Neuronal stem cell (in vitro differentiated cells): ENCODE measurements around the gene PCED1B.

ENCODE experiments used
- DNase-seq: peaks from one replicate; pipeline ENCODE4 v3.0.0-alpha.2; 2013; ENCODE audit warnings: low spot score
- H2AFZ ChIP-seq: one replicate; pipeline ENCODE4 v1.6.1; 2013; ENCODE audit warnings: mild to moderate bottlenecking, low read length, inconsistent platforms
- H2AK5ac ChIP-seq: 2 replicates; pipeline ENCODE4 v1.6.1; 2013; ENCODE audit warnings: low read depth, mild to moderate bottlenecking, inconsistent platforms, low read length, moderate library complexity, mixed read lengths
- H2BK120ac ChIP-seq: 2 replicates; pipeline ENCODE4 v1.6.1; 2013; ENCODE audit warnings: low read depth, mild to moderate bottlenecking, inconsistent platforms, low read length, moderate library complexity, mixed read lengths
- H2BK12ac ChIP-seq: one replicate; pipeline ENCODE4 v1.6.1; 2013; ENCODE audit warnings: low read length, inconsistent platforms
- H2BK15ac ChIP-seq: 2 replicates; pipeline ENCODE4 v1.6.1; 2013; ENCODE audit warnings: mild to moderate bottlenecking, low read length, inconsistent platforms, mixed read lengths
- H2BK5ac ChIP-seq: one replicate; pipeline ENCODE4 v1.6.1; 2013; ENCODE audit warnings: inconsistent platforms, mild to moderate bottlenecking, low read length, moderate library complexity
- H3K14ac ChIP-seq: one replicate; pipeline ENCODE4 v1.6.1; 2013; ENCODE audit warnings: low read length, inconsistent platforms
- H3K18ac ChIP-seq: 2 replicates; pipeline ENCODE4 v1.6.1; 2013; ENCODE audit warnings: low read length, inconsistent platforms
- H3K23ac ChIP-seq: 2 replicates; pipeline ENCODE4 v1.6.1; 2013; ENCODE audit warnings: low read depth, mild to moderate bottlenecking, mixed read lengths, low read length, inconsistent platforms; ENCODE audit not compliant: poor library complexity
- H3K27ac ChIP-seq: replicated peaks from 3 replicates; pipeline ENCODE4 v1.5.1; 2013; ENCODE audit warnings: low read length, inconsistent platforms
- H3K27me3 ChIP-seq, 3 experiments: 2 replicates each; pipeline ENCODE4 v1.6.1; 2013; ENCODE audit warnings: low read length in 3 of 3, mild to moderate bottlenecking in 2 of 3, inconsistent platforms in 1 of 3, low read depth in 1 of 3, mixed read lengths in 1 of 3, moderate library complexity in 1 of 3; ENCODE audit not compliant: control insufficient read depth in 3 of 3, insufficient read depth in 3 of 3
- H3K36me3 ChIP-seq, 2 donors: replicated peaks in 1 of 2; 2 replicates each; pipeline ENCODE4 v1.6.1; 2013; ENCODE audit warnings: low read length in 2 of 2; ENCODE audit not compliant: control insufficient read depth in 2 of 2, insufficient read depth in 2 of 2
- H3K4ac ChIP-seq: 2 replicates; pipeline ENCODE4 v1.6.1; 2013; ENCODE audit warnings: inconsistent platforms, mild to moderate bottlenecking, low read length, moderate library complexity
- H3K4me1 ChIP-seq, 2 donors: 1 replicate in 1 of 2; 2 replicates in 1 of 2; pipeline ENCODE4 v1.6.1; 2013; ENCODE audit warnings: low read length in 2 of 2, low read depth in 1 of 2; ENCODE audit not compliant: control insufficient read depth in 2 of 2, insufficient read depth in 1 of 2
- H3K4me2 ChIP-seq: one replicate; pipeline ENCODE4 v1.6.1; 2013; ENCODE audit warnings: mild to moderate bottlenecking, low read length, inconsistent platforms; ENCODE audit not compliant: insufficient read depth, poor library complexity, severe bottlenecking
- H3K4me3 ChIP-seq, 2 donors: 2 replicates each; pipeline ENCODE4 v1.5.1; 2013; ENCODE audit warnings: low read length in 2 of 2, mild to moderate bottlenecking in 2 of 2, inconsistent platforms in 1 of 2, moderate library complexity in 1 of 2
- H3K79me1 ChIP-seq: one replicate; pipeline ENCODE4 v1.6.1; 2013; ENCODE audit warnings: low read depth, mild to moderate bottlenecking, inconsistent platforms, low read length, moderate library complexity
- H3K9ac ChIP-seq: one replicate; pipeline ENCODE4 v1.6.1; 2013; ENCODE audit warnings: mild to moderate bottlenecking, low read depth, low read length, inconsistent platforms; ENCODE audit not compliant: poor library complexity
- H3K9me3 ChIP-seq, 2 donors: replicated peaks in 1 of 2; 2 replicates each; pipeline versions ENCODE3 to v1.6.1; 2013; ENCODE audit warnings: low read length in 2 of 2, mild to moderate bottlenecking in 2 of 2, inconsistent platforms in 1 of 2, low read depth in 1 of 2, mixed read lengths in 1 of 2, moderate library complexity in 1 of 2; ENCODE audit not compliant: control insufficient read depth in 2 of 2, insufficient read depth in 1 of 2
- H4K8ac ChIP-seq: one replicate; pipeline ENCODE4 v1.6.1; 2013; ENCODE audit warnings: low read depth, mild to moderate bottlenecking, inconsistent platforms, low read length, moderate library complexity
- H4K91ac ChIP-seq: one replicate; pipeline ENCODE4 v1.6.1; 2013; ENCODE audit warnings: low read length, low read depth, mild to moderate bottlenecking, inconsistent platforms; ENCODE audit not compliant: poor library complexity
- WGBS, 2 donors: extraction: QIAGEN DNeasy Blood & Tissue Kit; methylation state at CpG; one replicate each; pipeline ENCODE4 v1.1.7; 2013; ENCODE audit warnings: missing lambda C conversion rate in 2 of 2, mixed read lengths in 1 of 2; ENCODE audit not compliant: insufficient read length in 2 of 2, insufficient replicate concordance in 1 of 2; ENCODE audit errors: extremely low coverage in 2 of 2; 5-methylcytosine and 5-hydroxymethylcytosine counted together

PCED1B gene

GRCh38 chr12:47082283-47082682 lies 2.9 kb downstream of the PCED1B start:
- Histone ChIP-seq H3K27ac (no peak overlapping the region), H2BK12ac (no peak overlapping the region), H2BK5ac (no peak overlapping the region), H2AK5ac (no peak overlapping the region), H2AFZ (no peak overlapping the region), H3K36me3 (no peaks in the 10 kb centered on the region), H2BK120ac (no peak overlapping the region), H3K18ac (no peak overlapping the region), H3K27me3 (peaks cover 0 to 53% (median 19%) of the 10 kb centered on the region in 3 experiments), H3K4ac (no peak overlapping the region), H3K9me3 (no peaks in the 10 kb centered on the region), H3K79me1 (no peaks in the 10 kb centered on the region), H3K9ac (no peak overlapping the region), H4K8ac (no peak overlapping the region), H4K91ac (no peak overlapping the region), H3K23ac (no peak overlapping the region), H3K4me2 (no peak overlapping the region), H3K14ac (no peak overlapping the region), H2BK15ac (no peak overlapping the region), H3K4me1 (peaks cover 0 to 5% of the 10 kb centered on the region in 2 donors), H3K4me3 (no peak overlapping the region)
- no peak for DNase-seq
- WGBS, 2 donors: no CpG with 5 or more reads among the region's 3 CpGs

- H3K4me1 ChIP-seq: peaks cover 0 to 6% of the 10 kb centered on the region in 2 donors
- H2BK120ac ChIP-seq: no peak overlapping the region
- no peak overlapping the region for H3K14ac ChIP-seq
- no CpG with 5 or more reads among the region's 7 CpGs for WGBS, 2 donors
- peaks cover 0 to 46% (median 17%) of the 10 kb centered on the region in 3 experiments for H3K27me3 ChIP-seq
- H3K4me2 ChIP-seq: no peak overlapping the region
- H3K4ac ChIP-seq: no peak overlapping the region
- H2BK12ac ChIP-seq: no peak overlapping the region
- H2BK5ac ChIP-seq: no peak overlapping the region
- no peaks in the 10 kb centered on the region for H3K79me1 ChIP-seq
- no peak overlapping the region for H4K8ac ChIP-seq
- H3K27ac ChIP-seq: no peak overlapping the region
- H3K18ac ChIP-seq: no peak overlapping the region
- no peak overlapping the region for H2AK5ac ChIP-seq
- no peaks in the 10 kb centered on the region for H3K36me3 ChIP-seq
- no peak overlapping the region for H4K91ac ChIP-seq
- DNase-seq: no peak
- H3K9ac ChIP-seq: no peak overlapping the region
- H3K4me3 ChIP-seq: no peak overlapping the region
- H3K9me3 ChIP-seq: no peaks in the 10 kb centered on the region
- H2AFZ ChIP-seq: no peak overlapping the region
- H3K23ac ChIP-seq: no peak overlapping the region
- H2BK15ac ChIP-seq: no peak overlapping the region
These were observed 3.6 kb downstream of the PCED1B start for GRCh38 chr12:47082796-47083621.

GRCh38 chr12:47084172-47084571 lies 4.8 kb downstream of the PCED1B start:
- Histone ChIP-seq H2BK12ac (no peak overlapping the region), H3K18ac (no peak overlapping the region), H3K4ac (no peak overlapping the region), H2AK5ac (no peak overlapping the region), H3K14ac (no peak overlapping the region), H4K91ac (no peak overlapping the region), H3K27ac (no peak overlapping the region), H4K8ac (no peak overlapping the region), H3K4me2 (no peak overlapping the region), H2AFZ (no peak overlapping the region), H3K27me3 (peaks cover 0 to 34% (median 7%) of the 10 kb centered on the region in 3 experiments), H3K9ac (no peak overlapping the region), H3K4me1 (peaks cover 0 to 6% of the 10 kb centered on the region in 2 donors), H3K9me3 (no peaks in the 10 kb centered on the region), H2BK15ac (no peak overlapping the region), H3K23ac (no peak overlapping the region), H2BK120ac (no peak overlapping the region), H3K36me3 (no peaks in the 10 kb centered on the region), H2BK5ac (no peak overlapping the region), H3K4me3 (no peak overlapping the region), H3K79me1 (no peaks in the 10 kb centered on the region)
- DNase-seq: no peak
- no CpG with 5 or more reads among the region's 1 CpG for WGBS, 2 donors

- H3K23ac ChIP-seq: no peak overlapping the region
- no peak overlapping the region for H4K91ac ChIP-seq
- no peak for DNase-seq
- no peak overlapping the region for H3K4me2 ChIP-seq
- no CpG with 5 or more reads among the region's 6 CpGs for WGBS, 2 donors
- H4K8ac ChIP-seq: no peak overlapping the region
- H3K18ac ChIP-seq: no peak overlapping the region
- no peak overlapping the region for H2AFZ ChIP-seq
- H3K27ac ChIP-seq: no peak overlapping the region
- H2BK120ac ChIP-seq: no peak overlapping the region
- no peak overlapping the region for H2BK5ac ChIP-seq
- H3K27me3 ChIP-seq: peaks cover 0 to 19% (median under 1%) of the 10 kb centered on the region in 3 experiments
- H3K4me3 ChIP-seq: no peak overlapping the region
- H3K79me1 ChIP-seq: no peaks in the 10 kb centered on the region
- H2BK15ac ChIP-seq: no peak overlapping the region
- no peak overlapping the region for H3K4ac ChIP-seq
- H3K9ac ChIP-seq: no peak overlapping the region
- no peaks in the 10 kb centered on the region for H3K36me3 ChIP-seq
- H2AK5ac ChIP-seq: no peak overlapping the region
- H3K4me1 ChIP-seq: peaks cover 0 to 5% of the 10 kb centered on the region in 2 donors
- H3K9me3 ChIP-seq: no peaks in the 10 kb centered on the region
- H3K14ac ChIP-seq: no peak overlapping the region
- no peak overlapping the region for H2BK12ac ChIP-seq
These were observed 6.4 kb downstream of the PCED1B start for GRCh38 chr12:47085815-47086252.
